Lower lobe of right lung (tissue), 2 donors: ENCODE data around the gene ZFAND2B. TPM values are rescaled to one million over a fixed set of nuclear protein-coding genes. Genes with fewer than 3 reads are reported as not detected.

Source experiments
- ATAC-seq, 2 donors: fragments of 200-7000 bp; cut with Tn5 transposase; one replicate each; pipeline ENCODE4 v1.9.1; 2020 to 2022; ENCODE audit warnings: mild to moderate bottlenecking in 2 of 2, moderate library complexity in 2 of 2
- DNase-seq: peaks from one replicate; pipeline ENCODE4 v3.0.0-alpha.2; 2020
- H3K27ac ChIP-seq: fragments of 200-600 bp; one replicate; pipeline ENCODE4 v1.8.0; 2022
- H3K27me3 ChIP-seq: fragments of 200-600 bp; one replicate; pipeline ENCODE4 v1.8.0; 2022; ENCODE audit warnings: low read depth
- H3K36me3 ChIP-seq: fragments of 200-600 bp; one replicate; pipeline ENCODE4 v1.8.0; 2022; ENCODE audit warnings: mild to moderate bottlenecking
- H3K4me1 ChIP-seq: fragments of 200-600 bp; one replicate; pipeline ENCODE4 v1.8.0; 2022
- H3K4me3 ChIP-seq: fragments of 200-600 bp; one replicate; pipeline ENCODE4 v1.8.0; 2022; ENCODE audit warnings: mild to moderate bottlenecking
- H3K9me3 ChIP-seq: fragments of 200-600 bp; one replicate; pipeline ENCODE4 v1.8.0; 2022
- CTCF ChIP-seq: fragments of 200-600 bp; IDR thresholded peaks from one replicate; pipeline ENCODE4 v1.8.0; 2022; ENCODE audit warnings: antibody characterized with exemption, mild to moderate bottlenecking
- intact Hi-C: fragments of 100-400 bp; cut with DNase I; formaldehyde crosslinking; loops from one replicate; pipeline ENCODE4 v1.11.0; 2022
- total RNA-seq: library from RNA; stranded (reverse); fragmentation: NEBNext Ultra II Directional; extraction: Animal tissue kit (Norgen Biotek cat#: 25700); gene quantifications from one replicate; pipeline ENCODE4 v1.2.1, GENCODE V29; 2021
- donor health status: DM: no; HTN: yes; CAD: no; lungs with severe emphysema.

ZFAND2B gene
- total RNA-seq, 1 donor from 2014 or later, result 32.6 TPM

- peak within 1 kb of the TSS; percentile 91 for H3K27ac ChIP-seq
- peaks cover 14% of the 10 kb centered on the region for H3K4me1 ChIP-seq
- peak; percentile 100 for TF ChIP-seq CTCF
- H3K4me3 ChIP-seq, result peak within 1 kb of the TSS; percentile 73
- intact Hi-C loops, result no loop called here
- H3K36me3 ChIP-seq, result peaks cover 23% of the 10 kb centered on the region
- DNase-seq (peak; percentile 99), ATAC-seq (peak; percentile 98)
- H3K9me3 ChIP-seq, result no peaks in the 10 kb centered on the region
- H3K27me3 ChIP-seq, result no peaks in the 10 kb centered on the region
Observed at GRCh38 chr2:219160186-219161017, 46.2 kb upstream of the ZFAND2B start, which contains the start of gene NHEJ1. Gene NHEJ1 (minus strand): TSS chr2:219160815. CDS start chr2:219158362, 2,453 bp downstream.

GRCh38 chr2:219161097-219161496, 45.5 kb upstream of the ZFAND2B start:
- no peak for TF ChIP-seq CTCF

GRCh38 chr2:219163156-219163555, 43.4 kb upstream of the ZFAND2B start:
- no peak for ATAC-seq

More at GRCh38 chr2:219161097-219161496, 45.5 kb upstream of the ZFAND2B start:
- H3K27ac ChIP-seq, result peak overlapping the region; percentile 91
- H3K4me1 ChIP-seq, result peaks cover 14% of the 10 kb centered on the region
- ATAC-seq (no peak), DNase-seq (no peak)
- no peaks in the 10 kb centered on the region for H3K27me3 ChIP-seq
- no peaks in the 10 kb centered on the region for H3K9me3 ChIP-seq
- peak overlapping the region; percentile 73 for H3K4me3 ChIP-seq
- intact Hi-C loops, result no loop called here
- H3K36me3 ChIP-seq, result peaks cover 16% of the 10 kb centered on the region

GRCh38 chr2:219165058-219165911, 41.3 kb upstream of the ZFAND2B start:
- intact Hi-C loops, result no loop called here
- Histone ChIP-seq H3K27ac (no peak overlapping the region), H3K36me3 (no peaks in the 10 kb centered on the region), H3K4me1 (peaks cover 8% of the 10 kb centered on the region), H3K9me3 (no peaks in the 10 kb centered on the region), H3K4me3 (no peak overlapping the region), H3K27me3 (no peaks in the 10 kb centered on the region)
- no peak for DNase-seq
- no peak for TF ChIP-seq CTCF
- no peak for ATAC-seq

More at GRCh38 chr2:219163156-219163555, 43.4 kb upstream of the ZFAND2B start:
- TF ChIP-seq CTCF, result no peak
- H3K4me3 ChIP-seq, result no peak overlapping the region
- no peak for DNase-seq
- no peaks in the 10 kb centered on the region for H3K36me3 ChIP-seq
- H3K4me1 ChIP-seq, result peaks cover 14% of the 10 kb centered on the region
- no peak overlapping the region for H3K27ac ChIP-seq
- H3K9me3 ChIP-seq, result no peaks in the 10 kb centered on the region
- intact Hi-C loops, result no loop called here
- no peaks in the 10 kb centered on the region for H3K27me3 ChIP-seq

GRCh38 chr2:219167997-219168396, 38.6 kb upstream of the ZFAND2B start:
- TF ChIP-seq CTCF, result no peak
- peaks cover 11% of the 10 kb centered on the region for H3K4me1 ChIP-seq
- H3K27me3 ChIP-seq, result no peaks in the 10 kb centered on the region
- H3K4me3 ChIP-seq, result no peak overlapping the region
- ATAC-seq (no peak), DNase-seq (no peak)
- intact Hi-C loops, result no loop called here
- no peak overlapping the region for H3K27ac ChIP-seq
- H3K36me3 ChIP-seq, result peaks cover 13% of the 10 kb centered on the region
- H3K9me3 ChIP-seq, result no peaks in the 10 kb centered on the region
